Vagina (tissue), 2 donors: ENCODE data around the gene PLRG1.

Experiments
- POLR2A ChIP-seq, 2 donors: fragments of 450-650 bp; IDR thresholded peaks; one replicate each; pipeline ENCODE4 v1.6.1; 2017; ENCODE audit warnings: antibody characterized with exemption in 2 of 2, mild to moderate bottlenecking in 2 of 2, moderate library complexity in 2 of 2
- POLR2AphosphoS5 ChIP-seq, 2 donors: sonication (generic); formaldehyde crosslinking; IDR thresholded peaks; one replicate each; pipeline ENCODE4 v1.9.0; 2017; ENCODE audit warnings: antibody characterized with exemption in 2 of 2, mild to moderate bottlenecking in 2 of 2, low read depth in 1 of 2; ENCODE audit not compliant: insufficient read depth in 1 of 2
- TF ChIP-seq, protein P1 (sequence below), 3 experiments: fragments of 450-650 bp in 2 of 3; fragments of 200-600 bp in 1 of 3; sonication (generic) in 1 of 3; IDR thresholded peaks; one replicate each; pipeline ENCODE4 v1.5.1; 2017 to 2019; ENCODE audit warnings: antibody characterized with exemption in 3 of 3, mild to moderate bottlenecking in 2 of 3, moderate library complexity in 2 of 3

DNA sequence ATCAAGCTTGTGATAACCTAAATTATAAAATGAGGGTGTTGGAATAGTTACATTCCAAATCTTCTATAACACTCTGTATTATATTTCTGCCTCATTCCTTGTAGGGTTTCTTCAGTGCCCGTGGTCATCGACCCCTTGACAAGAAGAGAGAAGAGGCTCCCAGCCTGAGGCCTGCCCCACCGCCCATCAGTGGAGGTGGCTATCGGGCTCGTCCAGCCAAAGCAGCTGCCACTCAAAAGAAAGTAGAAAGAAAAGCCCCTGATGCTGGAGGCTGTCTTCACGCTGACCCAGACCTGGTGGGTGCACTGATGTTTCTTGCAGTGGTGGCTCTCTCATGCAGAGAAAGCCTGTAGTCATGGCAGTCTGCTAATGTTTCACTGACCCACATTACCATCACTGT lies 15.5 kb upstream of the PLRG1 start:
- TF ChIP-seq POLR2AphosphoS5 (IDR thresholded peaks at IDR 0.05; ENCODE audit: insufficient read depth in 1 of 2, low read depth in 1 of 2) (no peak), POLR2A (IDR thresholded peaks at IDR 0.05) (no peak)
- TF ChIP-seq, protein P1, sequence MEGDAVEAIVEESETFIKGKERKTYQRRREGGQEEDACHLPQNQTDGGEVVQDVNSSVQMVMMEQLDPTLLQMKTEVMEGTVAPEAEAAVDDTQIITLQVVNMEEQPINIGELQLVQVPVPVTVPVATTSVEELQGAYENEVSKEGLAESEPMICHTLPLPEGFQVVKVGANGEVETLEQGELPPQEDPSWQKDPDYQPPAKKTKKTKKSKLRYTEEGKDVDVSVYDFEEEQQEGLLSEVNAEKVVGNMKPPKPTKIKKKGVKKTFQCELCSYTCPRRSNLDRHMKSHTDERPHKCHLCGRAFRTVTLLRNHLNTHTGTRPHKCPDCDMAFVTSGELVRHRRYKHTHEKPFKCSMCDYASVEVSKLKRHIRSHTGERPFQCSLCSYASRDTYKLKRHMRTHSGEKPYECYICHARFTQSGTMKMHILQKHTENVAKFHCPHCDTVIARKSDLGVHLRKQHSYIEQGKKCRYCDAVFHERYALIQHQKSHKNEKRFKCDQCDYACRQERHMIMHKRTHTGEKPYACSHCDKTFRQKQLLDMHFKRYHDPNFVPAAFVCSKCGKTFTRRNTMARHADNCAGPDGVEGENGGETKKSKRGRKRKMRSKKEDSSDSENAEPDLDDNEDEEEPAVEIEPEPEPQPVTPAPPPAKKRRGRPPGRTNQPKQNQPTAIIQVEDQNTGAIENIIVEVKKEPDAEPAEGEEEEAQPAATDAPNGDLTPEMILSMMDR (IDR thresholded peaks at IDR 0.05): no peak
